ENCODE results near the gene ASPSCR1.

DNA sequence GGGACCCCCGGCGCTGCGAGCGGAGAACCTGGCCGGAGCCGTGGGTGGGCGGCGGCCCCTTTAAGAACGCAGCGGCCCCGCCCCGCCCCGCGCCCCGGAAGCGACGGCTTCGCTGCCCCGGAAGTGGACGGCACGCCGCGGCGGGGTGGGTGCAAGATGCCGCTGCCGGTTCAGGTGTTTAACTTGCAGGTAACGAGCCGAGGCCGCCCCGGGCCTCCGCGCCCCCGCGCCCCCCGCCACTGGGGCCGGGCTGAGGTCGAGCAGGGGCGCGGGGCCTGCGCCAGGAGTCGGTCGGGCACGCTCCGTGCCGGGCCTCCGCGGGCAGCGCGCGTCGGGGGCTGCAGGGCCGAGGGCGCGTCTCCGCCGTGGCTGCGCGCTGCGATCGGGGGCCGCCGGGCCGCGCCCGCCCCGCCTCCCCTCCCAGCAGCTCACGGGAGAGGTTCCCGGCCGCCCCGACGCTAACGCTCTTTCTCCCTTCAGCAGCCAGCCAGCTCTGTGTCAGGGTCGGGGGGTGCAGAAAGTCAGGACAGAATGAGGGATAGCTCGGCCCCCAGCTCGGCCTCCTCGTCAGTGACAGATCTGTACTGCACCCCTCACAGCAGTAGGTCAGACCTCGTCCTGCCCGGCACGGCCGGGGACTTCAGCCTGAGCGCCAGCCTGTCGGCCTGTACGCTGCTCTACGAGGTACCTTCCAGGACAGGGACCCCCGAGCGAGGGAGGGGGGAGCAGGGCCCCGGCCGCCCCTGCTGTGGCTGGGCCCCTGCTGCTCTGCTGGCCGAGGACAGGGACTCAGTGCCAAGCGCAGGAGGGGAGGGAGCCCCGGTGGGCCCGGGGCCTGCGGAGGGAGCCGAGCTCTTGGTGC, 74.6 kb downstream of the ASPSCR1 start, which contains the start of the genes GPS1 and RFNG:
- TF ChIP-seq, protein P1, sequence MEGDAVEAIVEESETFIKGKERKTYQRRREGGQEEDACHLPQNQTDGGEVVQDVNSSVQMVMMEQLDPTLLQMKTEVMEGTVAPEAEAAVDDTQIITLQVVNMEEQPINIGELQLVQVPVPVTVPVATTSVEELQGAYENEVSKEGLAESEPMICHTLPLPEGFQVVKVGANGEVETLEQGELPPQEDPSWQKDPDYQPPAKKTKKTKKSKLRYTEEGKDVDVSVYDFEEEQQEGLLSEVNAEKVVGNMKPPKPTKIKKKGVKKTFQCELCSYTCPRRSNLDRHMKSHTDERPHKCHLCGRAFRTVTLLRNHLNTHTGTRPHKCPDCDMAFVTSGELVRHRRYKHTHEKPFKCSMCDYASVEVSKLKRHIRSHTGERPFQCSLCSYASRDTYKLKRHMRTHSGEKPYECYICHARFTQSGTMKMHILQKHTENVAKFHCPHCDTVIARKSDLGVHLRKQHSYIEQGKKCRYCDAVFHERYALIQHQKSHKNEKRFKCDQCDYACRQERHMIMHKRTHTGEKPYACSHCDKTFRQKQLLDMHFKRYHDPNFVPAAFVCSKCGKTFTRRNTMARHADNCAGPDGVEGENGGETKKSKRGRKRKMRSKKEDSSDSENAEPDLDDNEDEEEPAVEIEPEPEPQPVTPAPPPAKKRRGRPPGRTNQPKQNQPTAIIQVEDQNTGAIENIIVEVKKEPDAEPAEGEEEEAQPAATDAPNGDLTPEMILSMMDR (IDR thresholded peaks at IDR 0.05): no peak
- TF ChIP-seq POLR2A (IDR thresholded peaks at IDR 0.05) (no peak), POLR2AphosphoS5 (IDR thresholded peaks at IDR 0.05) (peak; percentile 31 to 73 (median 40))

Measured in stomach (tissue), 4 donors.